HTR-8/SVneo (cell line): ENCODE data around the gene EPC1.
A peak's percentile ranks its signal among the peaks of the same experiment; 100 is the strongest.
"Not testable (repeated sequence)": the region's sequence is repeated elsewhere in the genome, so short reads cannot be mapped to it uniquely, and the experiment has no call there.

Experiments used
- DNase-seq: peaks from one replicate; pipeline ENCODE4 v3.0.0; 2011; ENCODE audit warnings: low spot score, mixed read lengths; ENCODE audit not compliant: insufficient read length
- FAIRE-seq: peaks from 2 replicates; lab custom pipeline; 2011; peaks lifted over from hg19 to GRCh38; lab: Jason Lieb, UNC

Gene EPC1, protein sequence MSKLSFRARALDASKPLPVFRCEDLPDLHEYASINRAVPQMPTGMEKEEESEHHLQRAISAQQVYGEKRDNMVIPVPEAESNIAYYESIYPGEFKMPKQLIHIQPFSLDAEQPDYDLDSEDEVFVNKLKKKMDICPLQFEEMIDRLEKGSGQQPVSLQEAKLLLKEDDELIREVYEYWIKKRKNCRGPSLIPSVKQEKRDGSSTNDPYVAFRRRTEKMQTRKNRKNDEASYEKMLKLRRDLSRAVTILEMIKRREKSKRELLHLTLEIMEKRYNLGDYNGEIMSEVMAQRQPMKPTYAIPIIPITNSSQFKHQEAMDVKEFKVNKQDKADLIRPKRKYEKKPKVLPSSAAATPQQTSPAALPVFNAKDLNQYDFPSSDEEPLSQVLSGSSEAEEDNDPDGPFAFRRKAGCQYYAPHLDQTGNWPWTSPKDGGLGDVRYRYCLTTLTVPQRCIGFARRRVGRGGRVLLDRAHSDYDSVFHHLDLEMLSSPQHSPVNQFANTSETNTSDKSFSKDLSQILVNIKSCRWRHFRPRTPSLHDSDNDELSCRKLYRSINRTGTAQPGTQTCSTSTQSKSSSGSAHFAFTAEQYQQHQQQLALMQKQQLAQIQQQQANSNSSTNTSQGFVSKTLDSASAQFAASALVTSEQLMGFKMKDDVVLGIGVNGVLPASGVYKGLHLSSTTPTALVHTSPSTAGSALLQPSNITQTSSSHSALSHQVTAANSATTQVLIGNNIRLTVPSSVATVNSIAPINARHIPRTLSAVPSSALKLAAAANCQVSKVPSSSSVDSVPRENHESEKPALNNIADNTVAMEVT

DNA sequence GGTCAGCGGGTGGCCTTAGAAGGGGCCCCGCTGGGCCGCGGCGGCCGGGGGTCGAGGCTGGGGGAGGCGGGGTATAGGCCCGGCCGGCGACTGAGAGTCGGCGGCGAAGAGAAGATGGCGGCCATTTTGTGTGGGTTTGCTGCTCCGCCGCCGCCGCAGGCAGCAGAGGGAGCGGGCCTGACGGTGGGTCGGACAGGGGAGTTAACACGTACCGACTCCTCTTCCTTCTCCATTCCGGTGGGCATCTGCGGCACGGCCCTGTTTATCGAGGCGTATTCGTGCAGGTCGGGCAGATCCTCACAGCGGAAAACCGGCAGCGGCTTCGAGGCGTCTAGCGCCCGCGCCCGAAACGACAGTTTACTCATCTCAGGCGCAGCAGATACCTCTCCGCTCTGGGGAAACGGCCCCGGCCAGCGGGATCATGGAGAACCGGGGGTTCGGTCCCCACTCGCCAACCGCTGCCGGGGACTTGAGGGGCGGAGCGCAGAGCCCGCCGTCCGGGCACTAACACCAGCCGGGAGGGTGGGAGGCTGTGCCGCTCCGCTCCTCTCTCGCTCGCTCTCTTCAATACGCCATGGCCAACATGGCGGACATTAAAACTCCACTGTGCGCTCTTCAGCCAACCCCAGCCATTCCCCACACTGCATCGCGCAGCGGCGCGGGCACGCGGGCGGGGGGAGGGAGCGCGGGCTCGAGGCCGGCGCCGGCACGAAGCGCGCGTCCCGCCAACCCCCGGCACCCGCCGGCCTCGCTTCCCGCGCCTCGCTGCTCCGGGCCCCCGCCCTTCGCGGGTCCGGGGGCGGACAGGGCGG lies at the start of gene EPC1:
Gene EPC1 (minus strand): TSS at position 608 of the 812 bp plus-strand sequence. CDS start 243 bp downstream, at position 365.
- DNase-seq (peak; percentile 92), FAIRE-seq (peak; percentile 98)

DNA sequence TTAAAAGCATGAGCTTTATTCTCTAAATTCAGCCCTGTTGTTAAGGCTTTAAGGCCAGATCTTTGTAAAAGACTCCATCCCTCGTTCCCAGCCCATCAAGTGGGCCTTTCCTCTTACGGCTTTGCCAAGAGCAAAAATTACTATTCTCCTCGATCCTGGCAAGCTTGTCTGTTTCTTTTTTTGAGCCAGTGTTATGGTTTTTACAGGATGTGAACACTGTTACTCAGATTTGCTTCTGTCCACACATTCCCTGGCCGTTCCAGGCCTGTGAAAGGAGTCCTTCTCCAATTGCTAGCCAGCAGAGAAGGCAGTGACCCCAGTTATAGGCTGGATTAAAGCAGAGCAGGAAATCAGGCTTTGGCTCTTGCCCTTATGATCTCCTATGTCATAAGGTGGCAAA lies 47.0 kb upstream of the EPC1 start:
- FAIRE-seq (no peak), DNase-seq (no peak)

DNA sequence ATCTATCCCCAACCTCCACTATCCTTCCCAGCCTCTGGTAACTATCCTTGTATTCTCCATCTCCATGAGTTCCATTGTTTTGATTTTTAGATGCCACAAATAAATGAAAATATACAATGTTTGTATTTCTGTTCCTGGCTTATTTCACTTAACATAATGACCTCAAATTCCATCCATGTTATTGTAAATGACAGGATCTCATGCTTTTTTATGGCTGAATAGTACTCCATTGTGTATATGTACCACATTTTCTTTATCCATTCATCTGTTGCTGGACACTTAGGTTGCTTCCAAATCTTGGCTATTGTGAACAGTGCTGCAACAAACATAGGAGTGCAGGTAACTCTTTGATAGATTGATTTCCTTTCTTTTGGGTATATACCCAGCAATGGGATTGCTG lies 45.3 kb upstream of the EPC1 start:
- not testable (repeated sequence) for FAIRE-seq

DNA sequence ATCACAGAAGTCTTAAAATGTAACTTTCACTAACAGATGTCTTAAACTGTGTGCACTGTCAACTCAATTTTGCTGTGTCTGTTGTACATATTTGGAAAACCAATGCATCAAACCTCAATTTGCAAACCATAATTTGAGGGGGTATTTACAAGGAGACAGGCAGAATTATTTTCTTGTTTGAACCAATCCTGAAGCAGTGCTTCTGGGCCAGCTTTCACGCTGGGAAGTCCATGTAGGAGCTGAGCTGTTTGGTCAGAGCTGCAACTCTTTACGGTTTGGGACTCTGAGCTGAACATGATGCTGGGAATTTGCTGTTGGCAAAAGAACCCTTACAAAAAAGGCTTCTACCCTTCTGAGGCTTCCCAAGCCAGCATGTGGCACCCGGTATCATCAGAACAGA lies 43.2 kb upstream of the EPC1 start:
- DNase-seq (no peak), FAIRE-seq (peak; percentile 48)

More for the DNA sequence above, 45.3 kb upstream of the EPC1 start:
- not testable (repeated sequence) for DNase-seq

DNA sequence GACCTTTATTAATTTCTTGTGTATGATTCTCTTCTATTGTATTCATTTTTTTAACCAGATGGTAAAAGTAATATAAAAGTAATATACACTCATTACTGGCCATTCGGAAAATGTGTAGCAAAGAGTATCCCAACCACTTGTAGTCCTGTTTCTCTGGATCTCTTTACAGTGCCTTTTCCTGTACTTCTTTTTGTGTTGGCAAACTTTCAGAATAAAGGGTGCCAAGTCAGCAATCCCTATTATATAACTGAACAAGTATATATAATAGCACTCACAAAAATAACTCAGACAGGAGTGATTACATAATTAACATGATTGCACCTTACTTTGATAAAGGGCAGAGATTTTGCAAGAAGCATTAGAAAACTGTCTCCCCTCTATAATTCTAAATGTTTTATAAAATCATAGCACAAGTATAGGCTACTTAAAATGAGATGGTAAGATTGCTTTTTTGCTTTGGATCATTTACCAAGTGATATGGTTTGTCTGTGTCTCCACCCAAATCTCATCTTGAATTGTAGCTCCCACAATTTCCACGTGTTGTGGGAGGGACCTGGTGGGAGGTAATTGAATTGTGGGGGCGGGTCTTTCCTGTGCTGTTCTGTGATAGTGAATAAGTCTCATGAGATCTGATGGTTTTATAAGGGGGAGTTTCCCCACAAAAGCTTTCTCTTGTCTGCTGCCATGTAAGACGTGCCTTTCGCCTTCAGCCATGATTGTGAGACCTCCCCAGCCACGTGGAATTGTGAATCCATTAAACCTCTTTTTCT lies 41.5 kb upstream of the EPC1 start:
- FAIRE-seq: no peak

DNA sequence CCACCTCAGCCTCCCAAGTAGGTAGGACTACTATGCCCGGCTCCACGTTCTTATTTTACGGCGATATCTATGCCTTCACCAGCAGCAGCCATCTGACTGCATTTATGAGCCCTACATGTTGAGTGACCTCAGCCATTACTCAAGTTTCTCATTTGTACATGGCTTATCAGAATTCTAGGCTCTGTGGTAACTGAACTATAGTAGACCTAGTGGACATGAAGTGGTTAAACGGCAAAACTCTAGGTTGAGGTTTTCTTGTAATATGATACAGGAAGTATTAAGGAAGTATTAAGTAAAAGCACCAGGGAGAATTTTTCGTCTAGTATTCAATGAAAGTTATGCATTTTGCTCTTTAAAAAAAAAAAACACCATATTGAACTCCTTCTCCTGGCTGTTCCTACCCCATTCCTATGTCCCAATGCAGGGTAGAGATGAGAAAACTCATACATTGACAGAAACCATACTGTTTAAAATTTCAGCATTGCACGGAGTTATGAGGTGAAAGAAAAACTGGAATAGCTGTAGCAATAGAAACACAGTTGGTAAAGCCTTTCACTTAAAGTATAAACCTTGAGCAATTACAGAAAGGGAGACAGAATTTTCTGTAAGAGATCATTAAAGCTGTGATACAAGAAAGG lies 39.8 kb upstream of the EPC1 start:
- DNase-seq: no peak
- FAIRE-seq: no peak

More for the DNA sequence above, 41.5 kb upstream of the EPC1 start:
- DNase-seq: no peak

DNA sequence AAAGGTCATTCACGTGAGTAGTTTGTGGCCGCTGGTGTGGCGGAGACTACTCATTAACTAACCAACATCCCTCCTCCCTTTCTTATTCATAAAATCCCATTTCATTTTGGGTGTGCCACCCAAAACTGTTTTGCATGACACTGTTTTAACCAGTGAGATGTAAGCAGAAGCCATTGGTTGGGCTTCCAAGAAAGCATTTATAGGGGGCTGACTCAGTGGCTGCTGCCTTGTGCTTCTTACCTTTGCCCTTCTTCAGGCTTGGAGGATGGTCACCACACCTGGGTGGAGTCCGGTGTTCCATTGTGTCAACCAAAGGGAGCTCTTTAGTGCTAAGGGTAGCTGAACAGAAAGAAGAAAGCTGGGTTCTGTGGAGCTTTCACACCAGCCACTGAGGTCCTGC lies 37.2 kb upstream of the EPC1 start:
- FAIRE-seq: no peak
- DNase-seq: no peak

DNA sequence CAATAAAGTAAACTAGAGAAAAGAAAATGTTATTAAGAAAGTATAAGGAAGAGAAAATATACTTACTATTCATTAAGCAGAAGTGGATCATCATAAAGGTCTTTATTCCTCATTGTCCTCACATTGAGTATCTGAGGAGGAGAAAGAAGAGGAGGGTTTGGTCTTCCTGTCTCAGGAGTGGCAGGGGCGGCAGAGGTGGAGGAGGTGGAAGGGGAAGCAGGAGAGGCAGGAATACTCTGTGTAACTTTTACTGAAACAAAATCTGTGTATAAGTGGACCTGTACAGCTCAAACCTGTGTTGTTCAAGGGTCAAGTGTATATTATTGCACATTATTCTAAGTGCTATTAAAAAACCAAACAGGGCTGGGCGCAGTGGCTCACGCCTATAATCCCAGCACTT lies 34.2 kb upstream of the EPC1 start:
- FAIRE-seq: no peak

DNA sequence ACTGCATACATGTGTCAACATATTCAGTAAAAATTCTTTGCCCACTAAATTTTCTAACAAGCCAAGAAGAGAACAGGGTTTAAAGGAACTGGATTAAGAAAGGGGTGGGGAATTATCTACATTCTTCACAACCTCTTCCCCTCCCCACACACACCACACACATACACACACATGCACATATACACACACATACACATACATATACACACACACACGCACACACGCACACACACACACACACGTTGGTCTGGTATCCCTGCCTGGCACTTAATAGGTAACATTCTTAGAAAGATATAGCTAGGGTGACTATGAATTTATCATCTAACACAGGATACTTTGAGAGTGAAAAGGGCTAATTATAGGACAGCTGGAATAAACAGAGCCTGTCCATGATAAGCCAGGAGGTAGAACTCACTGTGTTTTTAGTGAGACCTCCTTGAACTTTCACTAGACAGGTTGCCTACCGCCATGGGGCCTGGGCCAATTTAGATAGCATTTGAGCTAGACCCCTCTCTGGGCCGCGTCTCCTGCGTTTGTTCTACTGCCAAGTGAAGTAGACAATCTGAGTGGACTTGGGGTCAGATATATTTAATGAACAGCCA lies 33.1 kb upstream of the EPC1 start:
- FAIRE-seq: peak; percentile 90

More for the DNA sequence above, 34.2 kb upstream of the EPC1 start:
- no peak for DNase-seq

DNA sequence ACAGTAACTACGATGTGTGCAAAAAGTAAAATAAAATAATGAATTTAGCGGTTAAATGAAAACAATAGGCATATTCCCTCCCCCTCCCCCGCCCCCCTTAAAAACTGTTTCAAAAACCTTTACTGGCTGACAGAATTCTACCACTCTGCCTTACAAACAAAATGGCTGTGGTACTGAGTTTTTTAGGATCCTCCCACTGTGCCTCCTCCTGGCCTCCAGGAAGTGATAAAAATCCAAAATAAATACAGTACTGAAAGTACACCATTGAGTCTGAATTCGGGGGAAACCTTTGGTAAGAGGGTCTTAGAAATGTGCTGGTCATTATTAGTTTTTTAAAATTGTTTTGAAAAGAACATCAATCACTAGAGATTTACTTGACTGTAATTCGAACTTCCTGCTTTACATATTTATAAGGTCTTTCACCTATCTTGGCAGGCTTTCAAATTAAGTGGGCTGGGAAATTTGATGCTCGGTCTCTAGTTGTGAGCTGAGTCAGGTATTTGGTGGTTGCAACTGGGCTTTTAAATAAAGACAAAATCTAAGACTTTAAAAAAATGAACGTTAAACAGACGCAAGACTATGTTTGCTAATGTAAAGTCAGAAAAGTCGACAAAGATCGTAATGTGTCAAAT lies 32.5 kb upstream of the EPC1 start:
- DNase-seq (peak; percentile 54), FAIRE-seq (no peak)

More for the DNA sequence above, 33.1 kb upstream of the EPC1 start:
- no peak for DNase-seq

DNA sequence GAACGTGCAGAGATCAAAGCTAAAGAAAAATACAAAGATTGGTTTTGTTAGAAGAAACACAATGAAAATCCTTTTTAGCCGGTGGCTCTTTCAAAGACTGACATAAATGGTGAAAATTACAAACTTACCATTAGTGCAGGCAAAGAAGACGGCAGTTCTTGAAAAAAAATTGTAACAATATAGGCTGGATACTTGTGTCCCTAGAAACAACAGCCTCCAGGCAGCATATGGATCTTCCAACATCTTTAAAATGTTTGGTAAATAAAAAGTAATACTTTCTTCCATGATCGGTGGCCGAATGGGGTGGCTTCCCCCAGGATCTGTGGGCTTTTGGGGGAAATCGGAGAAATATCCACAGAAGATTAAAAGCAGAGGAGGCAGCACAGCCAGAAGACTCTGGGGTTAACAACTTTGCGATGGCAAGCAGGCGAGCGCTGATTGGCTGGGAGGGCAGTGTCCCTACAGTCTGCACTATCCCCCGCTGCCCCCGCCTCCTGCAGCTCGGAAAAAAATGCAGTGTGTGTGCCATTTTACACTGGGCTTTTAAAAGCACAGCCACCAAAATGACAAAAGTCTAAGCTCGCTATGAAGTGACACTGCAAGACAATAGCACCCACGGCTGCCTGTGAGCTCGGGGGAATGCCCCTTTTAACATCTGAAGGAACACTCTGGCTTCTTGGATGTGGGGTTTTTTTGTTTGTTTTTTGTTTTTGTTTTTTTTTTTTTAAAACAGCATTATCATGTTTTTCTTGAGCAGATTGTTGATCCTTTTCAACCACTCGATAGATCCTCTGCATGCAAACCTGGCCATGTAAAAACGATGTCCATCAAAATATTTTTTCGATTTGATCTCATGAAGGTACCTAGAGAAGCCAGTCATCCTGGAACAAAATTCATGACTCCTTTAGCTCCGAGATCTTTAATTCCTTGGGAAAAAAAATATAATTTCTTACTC lies 31.7 kb upstream of the EPC1 start:
- DNase-seq (peak; percentile 79), FAIRE-seq (peak; percentile 94)

DNA sequence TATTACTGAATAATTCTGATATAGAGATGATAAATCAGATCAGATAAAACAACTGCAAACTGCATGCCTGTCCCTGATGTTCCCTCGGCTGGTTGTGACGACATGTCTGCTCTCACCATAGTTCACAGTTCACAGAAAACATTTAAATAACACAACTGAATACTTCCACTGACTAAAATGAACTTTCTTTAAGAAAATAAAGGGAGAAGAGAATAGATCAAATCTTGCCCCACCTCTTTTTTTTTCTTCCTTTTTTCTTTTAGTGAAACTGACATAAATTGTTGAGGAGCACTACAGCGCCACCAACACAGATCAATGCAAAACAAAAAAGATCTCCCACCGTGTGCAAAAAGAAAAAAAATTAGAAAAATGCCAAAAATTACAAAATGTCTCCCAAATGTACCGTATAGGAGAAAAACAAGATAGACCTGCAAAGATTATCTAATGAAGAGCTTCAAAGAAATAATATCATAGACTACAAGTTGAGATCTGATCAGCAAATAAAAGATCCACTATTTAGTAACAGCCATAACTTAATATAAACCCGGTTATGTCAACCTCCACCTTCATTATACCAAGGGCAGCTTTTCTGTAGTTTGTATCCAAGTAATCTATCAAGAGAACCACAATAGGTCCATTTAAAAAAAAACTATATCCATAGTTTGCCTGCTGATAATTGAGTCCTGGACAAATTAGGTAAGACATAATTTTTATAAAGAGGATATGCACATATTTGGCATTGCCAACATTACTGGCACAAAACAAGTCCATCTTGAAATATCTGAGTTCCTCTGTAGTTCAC lies 30.7 kb upstream of the EPC1 start:
- FAIRE-seq (no peak), DNase-seq (no peak)

DNA sequence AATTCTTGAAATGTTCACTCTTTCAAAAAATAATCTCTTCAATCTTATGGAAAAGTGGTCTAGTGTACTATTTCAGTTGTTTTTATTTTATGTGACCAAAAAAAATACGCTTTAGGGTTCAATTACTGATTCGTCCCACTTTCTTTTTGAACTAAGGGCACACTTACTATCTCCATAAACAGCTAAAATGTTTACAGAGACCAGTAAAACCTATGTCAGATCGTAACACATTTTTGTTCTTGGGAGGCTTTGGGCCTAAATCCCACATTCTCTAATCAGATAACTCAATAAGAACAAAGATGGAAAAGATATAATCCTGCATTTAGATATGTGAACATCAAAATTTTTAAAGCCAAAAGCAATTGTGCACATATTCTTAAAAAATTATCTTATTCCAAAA lies 29.8 kb upstream of the EPC1 start:
- FAIRE-seq (no peak), DNase-seq (no peak)

DNA sequence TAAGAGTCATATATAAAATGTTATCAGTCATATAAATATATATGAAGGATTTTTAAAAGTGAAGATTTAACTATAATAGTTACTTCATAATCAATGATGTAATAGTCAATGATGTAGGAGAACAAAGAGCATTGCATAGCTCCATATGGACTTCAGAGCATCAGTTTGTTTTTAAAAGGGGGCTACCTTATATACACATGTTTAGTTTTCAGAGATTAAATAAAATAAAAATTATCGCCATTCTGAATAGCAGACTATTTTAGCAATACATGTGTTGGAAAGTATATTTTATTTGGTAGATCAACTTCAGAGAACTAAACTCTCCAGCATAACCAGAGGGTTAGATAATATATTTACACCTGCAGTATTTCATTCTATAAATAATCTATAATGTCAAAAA lies 29.1 kb upstream of the EPC1 start:
- FAIRE-seq: no peak
- DNase-seq: no peak

DNA sequence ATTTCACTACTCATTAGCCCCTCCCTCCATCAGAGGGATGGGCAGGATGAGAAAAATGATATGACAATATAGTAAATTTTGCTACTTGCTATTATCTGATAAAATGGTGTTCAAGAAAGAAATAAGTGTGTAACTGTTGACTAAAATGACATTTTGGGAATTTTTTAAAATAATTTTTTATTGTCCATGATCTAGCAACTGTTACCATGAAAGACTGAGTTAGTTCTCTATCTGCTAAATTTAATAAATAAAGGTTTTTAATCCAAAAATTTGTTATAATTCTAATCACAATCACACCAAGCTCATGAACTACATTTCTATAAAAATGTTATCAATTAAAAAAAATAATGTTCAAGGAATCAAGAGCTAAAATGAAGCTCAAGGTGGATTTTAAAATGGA lies 28.7 kb upstream of the EPC1 start:
- FAIRE-seq (no peak), DNase-seq (no peak)

DNA sequence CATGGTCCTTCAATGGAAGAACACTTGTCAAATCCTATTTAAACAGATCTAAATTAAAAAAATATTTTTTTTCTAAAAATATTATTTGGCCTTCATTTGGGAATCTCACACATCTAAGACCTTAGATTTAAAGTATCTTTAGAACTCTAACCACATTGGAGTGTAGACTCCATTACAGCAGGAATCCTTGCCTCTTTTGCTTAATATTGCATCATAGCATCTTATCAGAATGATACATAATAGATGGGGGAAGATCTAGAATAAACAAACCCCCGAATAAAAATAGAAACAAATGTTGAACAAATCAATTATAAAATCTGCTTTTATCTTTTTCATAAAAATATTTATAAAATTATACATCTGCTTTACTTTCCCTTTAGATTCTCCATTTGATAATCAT lies 27.6 kb upstream of the EPC1 start:
- DNase-seq (no peak), FAIRE-seq (no peak)
